Measurements from ENCODE around the gene OR1L4. TPM values are rescaled to one million over a fixed set of nuclear protein-coding genes. Genes with fewer than 3 reads are reported as not detected.

OR1L4 gene
- total RNA-seq (2021) (not detected in 2 replicates), Bru-seq, nascent RNA (not detected), BruChase-seq, experiment 1, labeled RNA remaining after a 2-hour chase (not detected), BruChase-seq, experiment 2, labeled RNA remaining after a 6-hour chase (not detected)
- long read RNA-seq: 0 reads

DNA sequence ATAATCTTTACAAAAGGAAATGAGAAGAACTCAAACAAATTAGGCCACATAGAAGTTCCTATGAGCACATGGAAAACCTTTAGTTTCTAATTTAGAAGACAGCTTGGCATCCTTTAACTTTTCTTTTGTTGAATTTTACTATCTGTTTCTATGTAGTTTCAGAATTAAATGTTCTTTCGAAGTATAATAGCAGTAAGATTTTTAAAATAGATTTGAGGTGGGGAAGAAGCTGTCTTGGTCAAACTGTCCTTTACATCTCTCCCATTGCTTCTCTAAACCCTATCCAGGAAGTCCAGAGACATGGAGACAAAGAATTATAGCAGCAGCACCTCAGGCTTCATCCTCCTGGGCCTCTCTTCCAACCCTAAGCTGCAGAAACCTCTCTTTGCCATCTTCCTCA lies at the start of gene OR1L4:
Gene OR1L4, plus strand, starts transcription at position 301 of the 400 bp plus-strand sequence. Its CDS starts 0 bp downstream, at position 301.
- Histone ChIP-seq H3K9me3 (ENCODE audit: low read depth, low read length, poor library complexity, severe bottlenecking) (peaks cover 6% of the 10 kb centered on the region), H3K27ac (ENCODE audit: low read depth, low read length, poor library complexity, severe bottlenecking) (no peak within 1 kb of the TSS), H3K27me3 (replicated peaks; ENCODE audit: insufficient read depth, low read depth, low read length, poor library complexity) (peaks cover 11% of the 10 kb centered on the region), H3K4me3 (ENCODE audit: low read depth, low read length, poor library complexity, severe bottlenecking) (no peak within 1 kb of the TSS), H3K4me1 (ENCODE audit: insufficient read depth, low read length, poor library complexity, severe bottlenecking) (no peaks in the 10 kb centered on the region), H3K36me3 (ENCODE audit: insufficient read depth, low read length, poor library complexity, severe bottlenecking) (no peaks in the 10 kb centered on the region)
- ChIA-PET CTCF (no interaction called here), POLR2A (ENCODE audit: low non-redundant PET) (no interaction called here)
- BruUV-seq (replicated peaks): no TSS peak
- no peak for TF ChIP-seq CTCF (conservative IDR thresholded peaks at IDR 0.05; ENCODE audit: low read depth, low read length)
- TF ChIP-seq EZH2 (IDR thresholded peaks at IDR 0.05; ENCODE audit: borderline replicate concordance, low read depth, low read length, poor library complexity, severe bottlenecking): no peak
- no peak for DNase-seq (ENCODE audit: low spot score)
- intact Hi-C loops (cut with micrococcal nuclease; ENCODE audit: unreplicated experiment): no loop called here

GRCh38 chr9:122684851-122685250 lies 38.9 kb upstream of the OR1L4 start:
- no peaks in the 10 kb centered on the region for H3K4me1 ChIP-seq (ENCODE audit: insufficient read depth, low read length, poor library complexity, severe bottlenecking)
- DNase-seq (ENCODE audit: low spot score): no peak
- H3K27me3 ChIP-seq (replicated peaks; ENCODE audit: insufficient read depth, low read depth, low read length, poor library complexity): peaks cover 23% of the 10 kb centered on the region
- no TSS peak for BruUV-seq (replicated peaks)
- TF ChIP-seq EZH2 (IDR thresholded peaks at IDR 0.05; ENCODE audit: borderline replicate concordance, low read depth, low read length, poor library complexity, severe bottlenecking) (no peak), CTCF (conservative IDR thresholded peaks at IDR 0.05; ENCODE audit: low read depth, low read length) (no peak)
- intact Hi-C loops (cut with micrococcal nuclease; ENCODE audit: unreplicated experiment): no loop called here
- ChIA-PET POLR2A (ENCODE audit: low non-redundant PET) (no interaction called here), CTCF (no interaction called here)
- H3K4me3 ChIP-seq (ENCODE audit: low read depth, low read length, poor library complexity, severe bottlenecking): no peak overlapping the region
- H3K9me3 ChIP-seq (ENCODE audit: low read depth, low read length, poor library complexity, severe bottlenecking): peaks cover 8% of the 10 kb centered on the region
- H3K27ac ChIP-seq (ENCODE audit: low read depth, low read length, poor library complexity, severe bottlenecking): no peak overlapping the region
- H3K36me3 ChIP-seq (ENCODE audit: insufficient read depth, low read length, poor library complexity, severe bottlenecking): no peaks in the 10 kb centered on the region

GRCh38 chr9:122695696-122696095 lies 28.1 kb upstream of the OR1L4 start:
- intact Hi-C loops (cut with micrococcal nuclease; ENCODE audit: unreplicated experiment): no loop called here

More at GRCh38 chr9:122695696-122696095, 28.1 kb upstream of the OR1L4 start:
- Histone ChIP-seq H3K4me3 (ENCODE audit: low read depth, low read length, poor library complexity, severe bottlenecking) (no peak overlapping the region), H3K9me3 (ENCODE audit: low read depth, low read length, poor library complexity, severe bottlenecking) (peaks cover 5% of the 10 kb centered on the region), H3K4me1 (ENCODE audit: insufficient read depth, low read length, poor library complexity, severe bottlenecking) (no peaks in the 10 kb centered on the region), H3K27ac (ENCODE audit: low read depth, low read length, poor library complexity, severe bottlenecking) (no peak overlapping the region), H3K36me3 (ENCODE audit: insufficient read depth, low read length, poor library complexity, severe bottlenecking) (no peaks in the 10 kb centered on the region), H3K27me3 (replicated peaks; ENCODE audit: insufficient read depth, low read depth, low read length, poor library complexity) (peaks cover 6% of the 10 kb centered on the region)
- DNase-seq (ENCODE audit: low spot score): no peak
- no peak for TF ChIP-seq CTCF (conservative IDR thresholded peaks at IDR 0.05; ENCODE audit: low read depth, low read length)
- TF ChIP-seq EZH2 (IDR thresholded peaks at IDR 0.05; ENCODE audit: borderline replicate concordance, low read depth, low read length, poor library complexity, severe bottlenecking): no peak
- POLR2A ChIA-PET (ENCODE audit: low non-redundant PET): no interaction called here
- no TSS peak for BruUV-seq (replicated peaks)
- CTCF ChIA-PET: no interaction called here

Measured in A673 (cell line).